HepG2 (cell line): Measurements from ENCODE around the gene KCNK15. TPM values are rescaled to one million over a fixed set of nuclear protein-coding genes. Genes with fewer than 3 reads are reported as not detected.

Experiments
- MATR3 ChIP-seq: sonication (generic); formaldehyde crosslinking; IDR thresholded peaks from 2 replicates; pipeline ENCODE4 v1.4.0; 2020; ENCODE audit warnings: missing genetic modification reagents
- MYC ChIP-seq: sonication (generic); formaldehyde crosslinking; IDR thresholded peaks from 2 replicates; pipeline ENCODE4 v1.9.0; 2021; ENCODE audit warnings: missing genetic modification reagents, borderline replicate concordance
- SETDB1 ChIP-seq: sonication (generic); formaldehyde crosslinking; IDR thresholded peaks from 2 replicates; pipeline ENCODE4 v1.5.1; 2020; ENCODE audit warnings: missing genetic modification reagents, mild to moderate bottlenecking, borderline replicate concordance
- TRIM24 ChIP-seq: sonication (generic); formaldehyde crosslinking; IDR thresholded peaks from 2 replicates; pipeline ENCODE4 v1.8.0; 2022; ENCODE audit warnings: mild to moderate bottlenecking, missing genetic modification reagents
- ZC3H13 ChIP-seq: sonication (generic); formaldehyde crosslinking; IDR thresholded peaks from 2 replicates; pipeline ENCODE4 v1.8.1; 2023; ENCODE audit warnings: mild to moderate bottlenecking, missing genetic modification reagents, moderate library complexity
- ZMYM3 ChIP-seq: sonication (generic); formaldehyde crosslinking; IDR thresholded peaks from 2 replicates; pipeline ENCODE4 v1.5.1; 2020; ENCODE audit warnings: mild to moderate bottlenecking, missing genetic modification reagents
- ZMYM4 ChIP-seq: sonication (generic); formaldehyde crosslinking; IDR thresholded peaks from 2 replicates; pipeline ENCODE4 v1.8.1; 2023; ENCODE audit warnings: mild to moderate bottlenecking, missing genetic modification reagents
- ZNF12 ChIP-seq: sonication (generic); formaldehyde crosslinking; IDR thresholded peaks from 2 replicates; pipeline ENCODE4 v1.5.0; 2020; ENCODE audit warnings: missing genetic modification reagents
- ZNF569 ChIP-seq: sonication (generic); formaldehyde crosslinking; IDR thresholded peaks from 2 replicates; pipeline ENCODE4 v1.5.0; 2020; ENCODE audit warnings: mild to moderate bottlenecking, missing genetic modification reagents, moderate library complexity, borderline replicate concordance
- ZNF672 ChIP-seq: sonication (generic); formaldehyde crosslinking; IDR thresholded peaks from 2 replicates; pipeline ENCODE4 v1.8.1; 2022; ENCODE audit warnings: missing genetic modification reagents
- polyA plus RNA-seq, 8 experiments: library from polyadenylated mRNA; depleted of rRNA in 3 of 8; stranded (reverse) in 7 of 8; unstranded in 1 of 8; fragments of >200 nt; fragmentation: Illumina TruSeq in 4 of 8; extraction: Trizol in 4 of 8; gene quantifications; 2 replicates each; pipeline versions ENCODE4 v1.2.1 to v1.2.3, GENCODE V29; 2011 to 2016; ENCODE audit warnings: low read depth in 4 of 8, missing spikeins in 1 of 8, mixed read lengths in 1 of 8; ENCODE audit not compliant: insufficient read depth in 1 of 8
- total RNA-seq, 5 experiments: library from RNA; depleted of rRNA; stranded (reverse); fragments of >200 nt; fragmentation: Illumina TruSeq; extraction: Trizol; gene quantifications; 2 replicates each; pipeline ENCODE4 v1.2.3, GENCODE V29; 2016; ENCODE audit warnings: low read depth in 1 of 5
- TF ChIP-seq, protein P1 (sequence below): fragments of 450-650 bp; IDR thresholded peaks from 2 replicates; pipeline ENCODE4 v1.6.1; 2016
- TF ChIP-seq, protein P2 (sequence below): sonication (generic); formaldehyde crosslinking; IDR thresholded peaks from 2 replicates; pipeline ENCODE4 v1.4.0; 2020; ENCODE audit warnings: mild to moderate bottlenecking, missing genetic modification reagents
- TF ChIP-seq, protein P3 (sequence below): sonication (generic); formaldehyde crosslinking; IDR thresholded peaks from 2 replicates; pipeline ENCODE4 v1.5.0; 2020; ENCODE audit warnings: mild to moderate bottlenecking, missing genetic modification reagents
- TF ChIP-seq, protein P4 (sequence below): sonication (generic); formaldehyde crosslinking; IDR thresholded peaks from 2 replicates; pipeline ENCODE4 v1.4.0; 2020; ENCODE audit warnings: mild to moderate bottlenecking, missing genetic modification reagents
- TF ChIP-seq, protein P5 (sequence below): IDR thresholded peaks from 2 replicates; pipeline ENCODE4 v1.4.0; 2020; ENCODE audit warnings: mild to moderate bottlenecking, missing genetic modification reagents
- TF ChIP-seq, protein P6 (sequence below): sonication (generic); formaldehyde crosslinking; IDR thresholded peaks from 2 replicates; pipeline ENCODE4 v1.5.0; 2020; ENCODE audit warnings: mild to moderate bottlenecking, missing genetic modification reagents, moderate library complexity

KCNK15 gene
- total and polyA plus RNA-seq, 2 of the 13 experiments (the other 11 are each of a cell fraction or from before 2014, with no cell fraction given): 0.03 TPM; not detected in 1

DNA sequence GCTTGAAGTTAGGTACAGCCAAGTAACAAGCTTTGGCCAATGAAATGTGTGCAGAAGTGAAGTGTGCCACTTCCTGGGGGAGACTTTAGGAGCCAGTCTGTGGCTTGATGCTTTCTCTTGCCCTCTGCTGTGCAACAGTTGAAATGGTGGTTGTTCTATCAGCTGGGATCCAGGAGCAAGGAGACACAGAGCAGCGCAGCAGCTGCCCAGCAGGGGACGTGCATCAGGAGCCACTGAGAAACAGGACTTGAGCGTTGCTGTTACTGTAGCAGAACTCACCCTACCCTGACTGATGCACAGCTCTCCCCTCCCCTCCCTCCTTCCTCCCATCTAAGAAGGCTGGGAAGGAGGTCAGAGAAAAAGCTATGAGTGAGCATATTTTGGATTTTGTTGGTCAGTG lies 49.4 kb upstream of the KCNK15 start (continued):
- TF ChIP-seq, protein P1, sequence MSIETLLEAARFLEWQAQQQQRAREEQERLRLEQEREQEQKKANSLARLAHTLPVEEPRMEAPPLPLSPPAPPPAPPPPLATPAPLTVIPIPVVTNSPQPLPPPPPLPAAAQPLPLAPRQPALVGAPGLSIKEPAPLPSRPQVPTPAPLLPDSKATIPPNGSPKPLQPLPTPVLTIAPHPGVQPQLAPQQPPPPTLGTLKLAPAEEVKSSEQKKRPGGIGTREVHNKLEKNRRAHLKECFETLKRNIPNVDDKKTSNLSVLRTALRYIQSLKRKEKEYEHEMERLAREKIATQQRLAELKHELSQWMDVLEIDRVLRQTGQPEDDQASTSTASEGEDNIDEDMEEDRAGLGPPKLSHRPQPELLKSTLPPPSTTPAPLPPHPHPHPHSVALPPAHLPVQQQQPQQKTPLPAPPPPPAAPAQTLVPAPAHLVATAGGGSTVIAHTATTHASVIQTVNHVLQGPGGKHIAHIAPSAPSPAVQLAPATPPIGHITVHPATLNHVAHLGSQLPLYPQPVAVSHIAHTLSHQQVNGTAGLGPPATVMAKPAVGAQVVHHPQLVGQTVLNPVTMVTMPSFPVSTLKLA: no peak
- TF ChIP-seq ZNF672 (CRISPR knock-in tag): no peak
- TF ChIP-seq, protein P2, sequence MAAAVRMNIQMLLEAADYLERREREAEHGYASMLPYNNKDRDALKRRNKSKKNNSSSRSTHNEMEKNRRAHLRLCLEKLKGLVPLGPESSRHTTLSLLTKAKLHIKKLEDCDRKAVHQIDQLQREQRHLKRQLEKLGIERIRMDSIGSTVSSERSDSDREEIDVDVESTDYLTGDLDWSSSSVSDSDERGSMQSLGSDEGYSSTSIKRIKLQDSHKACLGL (CRISPR knock-in tag): no peak
- TF ChIP-seq MYC (CRISPR knock-in tag): no peak
- no peak for TF ChIP-seq ZNF569 (CRISPR knock-in tag)
- TF ChIP-seq MATR3 (CRISPR knock-in tag): no peak
- TF ChIP-seq, protein P3, sequence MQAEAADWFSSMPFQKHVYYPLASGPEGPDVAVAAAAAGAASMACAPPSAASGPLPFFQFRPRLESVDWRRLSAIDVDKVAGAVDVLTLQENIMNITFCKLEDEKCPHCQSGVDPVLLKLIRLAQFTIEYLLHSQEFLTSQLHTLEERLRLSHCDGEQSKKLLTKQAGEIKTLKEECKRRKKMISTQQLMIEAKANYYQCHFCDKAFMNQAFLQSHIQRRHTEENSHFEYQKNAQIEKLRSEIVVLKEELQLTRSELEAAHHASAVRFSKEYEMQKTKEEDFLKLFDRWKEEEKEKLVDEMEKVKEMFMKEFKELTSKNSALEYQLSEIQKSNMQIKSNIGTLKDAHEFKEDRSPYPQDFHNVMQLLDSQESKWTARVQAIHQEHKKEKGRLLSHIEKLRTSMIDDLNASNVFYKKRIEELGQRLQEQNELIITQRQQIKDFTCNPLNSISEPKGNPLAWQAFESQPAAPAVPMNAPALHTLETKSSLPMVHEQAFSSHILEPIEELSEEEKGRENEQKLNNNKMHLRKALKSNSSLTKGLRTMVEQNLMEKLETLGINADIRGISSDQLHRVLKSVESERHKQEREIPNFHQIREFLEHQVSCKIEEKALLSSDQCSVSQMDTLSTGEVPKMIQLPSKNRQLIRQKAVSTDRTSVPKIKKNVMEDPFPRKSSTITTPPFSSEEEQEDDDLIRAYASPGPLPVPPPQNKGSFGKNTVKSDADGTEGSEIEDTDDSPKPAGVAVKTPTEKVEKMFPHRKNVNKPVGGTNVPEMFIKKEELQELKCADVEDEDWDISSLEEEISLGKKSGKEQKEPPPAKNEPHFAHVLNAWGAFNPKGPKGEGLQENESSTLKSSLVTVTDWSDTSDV (CRISPR knock-in tag): no peak
- TF ChIP-seq, protein P4, sequence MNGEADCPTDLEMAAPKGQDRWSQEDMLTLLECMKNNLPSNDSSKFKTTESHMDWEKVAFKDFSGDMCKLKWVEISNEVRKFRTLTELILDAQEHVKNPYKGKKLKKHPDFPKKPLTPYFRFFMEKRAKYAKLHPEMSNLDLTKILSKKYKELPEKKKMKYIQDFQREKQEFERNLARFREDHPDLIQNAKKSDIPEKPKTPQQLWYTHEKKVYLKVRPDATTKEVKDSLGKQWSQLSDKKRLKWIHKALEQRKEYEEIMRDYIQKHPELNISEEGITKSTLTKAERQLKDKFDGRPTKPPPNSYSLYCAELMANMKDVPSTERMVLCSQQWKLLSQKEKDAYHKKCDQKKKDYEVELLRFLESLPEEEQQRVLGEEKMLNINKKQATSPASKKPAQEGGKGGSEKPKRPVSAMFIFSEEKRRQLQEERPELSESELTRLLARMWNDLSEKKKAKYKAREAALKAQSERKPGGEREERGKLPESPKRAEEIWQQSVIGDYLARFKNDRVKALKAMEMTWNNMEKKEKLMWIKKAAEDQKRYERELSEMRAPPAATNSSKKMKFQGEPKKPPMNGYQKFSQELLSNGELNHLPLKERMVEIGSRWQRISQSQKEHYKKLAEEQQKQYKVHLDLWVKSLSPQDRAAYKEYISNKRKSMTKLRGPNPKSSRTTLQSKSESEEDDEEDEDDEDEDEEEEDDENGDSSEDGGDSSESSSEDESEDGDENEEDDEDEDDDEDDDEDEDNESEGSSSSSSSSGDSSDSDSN (CRISPR knock-in tag): no peak
- no peak for TF ChIP-seq TRIM24 (CRISPR knock-in tag)
- TF ChIP-seq, protein P5, sequence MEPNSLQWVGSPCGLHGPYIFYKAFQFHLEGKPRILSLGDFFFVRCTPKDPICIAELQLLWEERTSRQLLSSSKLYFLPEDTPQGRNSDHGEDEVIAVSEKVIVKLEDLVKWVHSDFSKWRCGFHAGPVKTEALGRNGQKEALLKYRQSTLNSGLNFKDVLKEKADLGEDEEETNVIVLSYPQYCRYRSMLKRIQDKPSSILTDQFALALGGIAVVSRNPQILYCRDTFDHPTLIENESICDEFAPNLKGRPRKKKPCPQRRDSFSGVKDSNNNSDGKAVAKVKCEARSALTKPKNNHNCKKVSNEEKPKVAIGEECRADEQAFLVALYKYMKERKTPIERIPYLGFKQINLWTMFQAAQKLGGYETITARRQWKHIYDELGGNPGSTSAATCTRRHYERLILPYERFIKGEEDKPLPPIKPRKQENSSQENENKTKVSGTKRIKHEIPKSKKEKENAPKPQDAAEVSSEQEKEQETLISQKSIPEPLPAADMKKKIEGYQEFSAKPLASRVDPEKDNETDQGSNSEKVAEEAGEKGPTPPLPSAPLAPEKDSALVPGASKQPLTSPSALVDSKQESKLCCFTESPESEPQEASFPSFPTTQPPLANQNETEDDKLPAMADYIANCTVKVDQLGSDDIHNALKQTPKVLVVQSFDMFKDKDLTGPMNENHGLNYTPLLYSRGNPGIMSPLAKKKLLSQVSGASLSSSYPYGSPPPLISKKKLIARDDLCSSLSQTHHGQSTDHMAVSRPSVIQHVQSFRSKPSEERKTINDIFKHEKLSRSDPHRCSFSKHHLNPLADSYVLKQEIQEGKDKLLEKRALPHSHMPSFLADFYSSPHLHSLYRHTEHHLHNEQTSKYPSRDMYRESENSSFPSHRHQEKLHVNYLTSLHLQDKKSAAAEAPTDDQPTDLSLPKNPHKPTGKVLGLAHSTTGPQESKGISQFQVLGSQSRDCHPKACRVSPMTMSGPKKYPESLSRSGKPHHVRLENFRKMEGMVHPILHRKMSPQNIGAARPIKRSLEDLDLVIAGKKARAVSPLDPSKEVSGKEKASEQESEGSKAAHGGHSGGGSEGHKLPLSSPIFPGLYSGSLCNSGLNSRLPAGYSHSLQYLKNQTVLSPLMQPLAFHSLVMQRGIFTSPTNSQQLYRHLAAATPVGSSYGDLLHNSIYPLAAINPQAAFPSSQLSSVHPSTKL (CRISPR knock-in tag): no peak
- no peak for TF ChIP-seq ZMYM4
- TF ChIP-seq ZNF12: peak; percentile 100
- no peak for TF ChIP-seq SETDB1 (CRISPR knock-in tag)
- TF ChIP-seq ZMYM3 (CRISPR knock-in tag): 0 out of 2 replicates have a peak, but pooled peaks have one; percentile 21
- no peak for TF ChIP-seq ZC3H13 (CRISPR knock-in tag)
- TF ChIP-seq, protein P6, sequence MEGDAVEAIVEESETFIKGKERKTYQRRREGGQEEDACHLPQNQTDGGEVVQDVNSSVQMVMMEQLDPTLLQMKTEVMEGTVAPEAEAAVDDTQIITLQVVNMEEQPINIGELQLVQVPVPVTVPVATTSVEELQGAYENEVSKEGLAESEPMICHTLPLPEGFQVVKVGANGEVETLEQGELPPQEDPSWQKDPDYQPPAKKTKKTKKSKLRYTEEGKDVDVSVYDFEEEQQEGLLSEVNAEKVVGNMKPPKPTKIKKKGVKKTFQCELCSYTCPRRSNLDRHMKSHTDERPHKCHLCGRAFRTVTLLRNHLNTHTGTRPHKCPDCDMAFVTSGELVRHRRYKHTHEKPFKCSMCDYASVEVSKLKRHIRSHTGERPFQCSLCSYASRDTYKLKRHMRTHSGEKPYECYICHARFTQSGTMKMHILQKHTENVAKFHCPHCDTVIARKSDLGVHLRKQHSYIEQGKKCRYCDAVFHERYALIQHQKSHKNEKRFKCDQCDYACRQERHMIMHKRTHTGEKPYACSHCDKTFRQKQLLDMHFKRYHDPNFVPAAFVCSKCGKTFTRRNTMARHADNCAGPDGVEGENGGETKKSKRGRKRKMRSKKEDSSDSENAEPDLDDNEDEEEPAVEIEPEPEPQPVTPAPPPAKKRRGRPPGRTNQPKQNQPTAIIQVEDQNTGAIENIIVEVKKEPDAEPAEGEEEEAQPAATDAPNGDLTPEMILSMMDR: peak; percentile 46
